Measurements from ENCODE around the gene ADAMTS17.
"Not testable (repeated sequence)": the region's sequence is repeated elsewhere in the genome, so short reads cannot be mapped to it uniquely, and the experiment has no call there.

Gene ADAMTS17

DNA sequence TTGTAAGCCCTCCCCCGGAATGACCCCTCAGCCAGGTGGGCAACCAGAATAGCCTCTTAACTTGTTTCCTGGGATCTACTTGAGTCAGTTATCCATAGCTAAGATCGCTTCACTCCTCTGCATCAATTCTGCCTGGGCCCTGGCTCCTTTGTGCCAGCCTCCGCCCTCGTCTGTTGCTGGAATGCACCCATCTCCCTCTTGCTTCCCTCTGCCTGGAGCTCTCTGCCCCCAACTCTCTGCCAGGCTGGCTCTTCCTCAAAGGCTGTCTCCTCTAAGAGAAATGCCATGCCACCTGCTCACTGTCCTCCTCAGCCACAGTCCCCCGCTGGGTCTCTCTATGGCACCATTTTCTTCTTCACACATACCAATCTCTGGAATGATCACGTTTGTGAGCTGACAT, 240.8 kb downstream of the ADAMTS17 start:
- DNase-seq = no peak

DNA sequence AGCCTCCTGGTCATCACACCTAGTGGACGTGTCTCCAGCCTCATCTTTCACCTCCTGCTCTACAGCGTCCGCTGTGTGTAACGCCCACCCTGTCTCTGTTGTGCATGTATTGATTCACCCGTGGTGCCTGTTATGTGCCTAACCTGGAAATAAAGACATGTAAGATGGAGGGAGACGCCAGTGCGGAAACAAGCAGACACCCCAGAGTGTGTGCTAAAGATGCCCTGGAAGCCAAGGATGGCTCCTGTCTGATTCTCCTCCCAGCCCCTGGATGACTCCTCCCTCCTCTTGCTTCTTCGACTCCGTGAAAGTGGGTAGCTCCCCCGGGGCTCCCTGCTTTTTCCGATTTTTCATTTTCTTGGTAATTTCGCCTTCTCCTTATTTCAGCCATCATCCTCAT, 241.8 kb downstream of the ADAMTS17 start:
- DNase-seq = no peak

DNA sequence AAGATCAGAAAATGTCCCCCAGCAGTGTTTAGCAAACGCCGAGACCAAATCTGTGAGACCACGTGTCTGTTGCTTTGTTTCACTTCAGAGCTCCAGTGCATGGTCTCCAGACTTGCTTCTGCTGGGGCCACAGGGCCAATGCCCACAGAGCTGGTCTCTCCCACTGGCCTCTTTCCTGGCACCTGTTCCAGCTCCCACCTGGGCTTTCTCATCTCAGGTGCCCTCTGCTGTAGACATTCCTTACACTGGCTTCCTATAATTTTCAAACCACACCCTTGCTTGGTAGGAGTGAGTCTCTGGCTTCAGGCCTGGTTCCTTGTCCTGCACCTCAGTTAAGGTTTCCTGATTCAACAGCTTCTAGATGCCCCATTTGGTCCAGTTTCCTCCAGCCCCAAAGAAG, 243.1 kb downstream of the ADAMTS17 start:
- DNase-seq = no peak

DNA sequence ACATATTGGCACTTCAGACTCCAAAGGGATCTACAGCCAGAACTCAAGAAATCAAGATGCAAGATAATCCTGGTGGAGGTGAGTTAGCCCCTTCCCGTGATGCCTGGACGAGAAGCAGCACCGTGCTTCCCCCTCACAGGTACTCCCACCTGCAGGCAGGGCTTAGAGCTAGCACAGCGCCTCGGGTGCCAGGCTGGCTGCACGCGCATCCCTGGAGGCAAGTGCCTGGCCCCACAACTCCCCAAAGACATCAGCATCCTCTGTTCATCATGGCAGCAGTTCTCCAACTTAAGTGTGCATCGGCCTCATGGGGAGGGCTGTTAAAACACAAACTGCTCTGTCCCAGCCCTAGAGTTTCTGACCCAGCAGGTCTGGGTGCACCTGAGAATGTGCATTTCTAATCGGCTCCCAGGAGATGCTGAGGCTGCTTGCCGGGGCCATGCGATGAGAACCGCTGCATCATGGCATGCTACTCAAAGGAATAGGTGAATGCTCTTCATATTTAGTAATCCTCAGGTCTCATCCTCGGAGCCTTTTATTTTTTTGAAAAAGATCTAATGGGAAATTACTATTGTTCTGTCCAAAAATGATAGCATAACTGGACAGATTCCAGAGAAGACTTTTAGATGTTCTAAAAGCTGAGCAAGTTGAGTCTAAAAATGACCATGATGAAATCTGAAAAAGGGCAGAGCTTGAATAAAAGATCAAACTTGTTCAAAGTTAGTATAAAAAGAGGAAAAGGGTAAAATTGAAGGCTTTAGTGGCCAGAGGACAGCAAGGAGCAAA, 244.2 kb downstream of the ADAMTS17 start:
- DNase-seq = no peak

DNA sequence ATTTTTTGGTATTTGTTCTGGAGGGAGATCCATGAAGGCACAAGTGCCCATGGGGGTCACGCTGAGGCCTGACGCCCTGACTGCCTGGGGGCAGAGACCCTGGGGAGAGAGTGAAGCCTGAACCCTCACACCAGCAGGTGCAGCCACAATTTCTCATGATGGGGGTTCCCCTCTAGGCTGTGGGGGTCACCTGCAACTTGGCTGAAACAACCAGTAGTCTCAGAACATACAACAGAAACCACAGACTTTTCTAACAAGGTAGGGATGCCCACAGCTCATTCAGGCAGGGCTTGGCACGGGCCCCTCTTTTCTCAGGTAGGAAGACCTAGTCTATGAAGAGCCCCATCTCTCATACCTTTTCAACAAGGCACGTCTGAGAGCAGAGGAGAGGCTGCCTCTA, 245.1 kb downstream of the ADAMTS17 start:
- no peak for DNase-seq

DNA sequence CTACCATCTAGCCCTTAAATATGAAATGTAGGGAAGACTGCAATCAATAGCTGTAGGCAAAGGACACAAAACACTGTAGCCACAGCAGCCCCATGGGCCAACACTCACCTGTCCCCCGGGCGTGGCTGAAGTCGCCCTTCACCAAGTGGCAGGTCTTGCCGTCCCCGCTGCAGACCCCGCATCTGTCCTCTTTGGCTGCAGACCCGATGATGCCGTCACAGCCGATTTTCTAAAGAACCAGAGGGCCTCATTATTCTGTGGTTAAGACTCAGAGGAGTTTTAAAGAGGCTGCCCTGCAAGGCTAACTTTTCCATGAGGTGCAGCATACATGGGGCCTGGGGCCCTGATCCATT, 245.6 kb downstream of the ADAMTS17 start:
- DNase-seq = no peak

DNA sequence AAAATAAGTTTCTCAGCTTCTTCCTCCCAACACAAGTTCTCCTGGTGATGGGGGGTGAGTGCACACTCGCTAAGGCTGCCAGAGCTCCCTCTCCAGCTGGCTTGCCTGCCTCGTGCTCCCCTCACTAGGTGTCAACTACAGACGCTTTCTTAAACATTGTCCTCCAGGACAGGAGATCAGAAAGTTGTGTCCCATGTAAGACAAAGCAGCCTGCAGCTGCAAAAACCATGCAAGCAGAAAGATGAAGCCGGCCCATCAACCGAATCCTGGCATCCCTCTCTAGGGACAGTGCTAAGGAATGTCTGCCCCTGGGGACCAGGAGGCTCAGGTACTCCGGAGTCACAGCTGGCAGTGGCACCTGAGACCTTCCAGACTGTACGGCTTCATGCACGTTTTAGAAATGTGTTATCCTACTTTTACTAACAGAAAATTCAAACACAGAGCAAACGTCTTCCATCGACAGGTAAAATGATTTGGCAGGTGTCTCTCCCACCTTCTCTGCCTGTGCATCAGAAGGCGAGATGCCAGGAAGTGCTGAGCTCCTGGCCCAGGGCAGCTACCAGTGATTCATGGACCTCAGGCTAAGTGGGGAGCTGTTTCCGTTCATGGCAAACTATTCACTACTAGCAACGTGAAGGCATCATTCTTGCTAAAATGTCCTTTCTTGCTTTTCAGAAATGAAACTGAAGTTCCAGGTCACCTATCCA, 246.1 kb downstream of the ADAMTS17 start:
- DNase-seq = no peak

DNA sequence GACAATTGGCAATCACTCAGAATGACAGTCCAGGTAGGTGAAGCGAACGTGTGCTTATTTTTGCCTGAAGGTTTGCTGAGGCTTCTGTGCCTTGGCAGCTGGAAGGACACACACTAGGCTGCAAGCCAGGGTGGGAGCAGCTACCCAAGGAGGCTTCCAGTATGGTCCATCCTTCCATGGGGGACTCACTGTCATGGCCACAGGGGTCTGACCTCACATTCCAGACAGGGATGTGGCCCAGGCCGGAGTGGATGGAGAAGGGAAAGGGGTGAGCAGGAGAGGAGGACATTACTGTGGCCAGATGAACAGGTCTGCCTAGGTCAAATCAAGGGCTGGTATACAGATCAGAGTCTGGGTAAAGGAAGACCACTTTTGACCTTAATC, 247.7 kb downstream of the ADAMTS17 start:
- DNase-seq = no peak

DNA sequence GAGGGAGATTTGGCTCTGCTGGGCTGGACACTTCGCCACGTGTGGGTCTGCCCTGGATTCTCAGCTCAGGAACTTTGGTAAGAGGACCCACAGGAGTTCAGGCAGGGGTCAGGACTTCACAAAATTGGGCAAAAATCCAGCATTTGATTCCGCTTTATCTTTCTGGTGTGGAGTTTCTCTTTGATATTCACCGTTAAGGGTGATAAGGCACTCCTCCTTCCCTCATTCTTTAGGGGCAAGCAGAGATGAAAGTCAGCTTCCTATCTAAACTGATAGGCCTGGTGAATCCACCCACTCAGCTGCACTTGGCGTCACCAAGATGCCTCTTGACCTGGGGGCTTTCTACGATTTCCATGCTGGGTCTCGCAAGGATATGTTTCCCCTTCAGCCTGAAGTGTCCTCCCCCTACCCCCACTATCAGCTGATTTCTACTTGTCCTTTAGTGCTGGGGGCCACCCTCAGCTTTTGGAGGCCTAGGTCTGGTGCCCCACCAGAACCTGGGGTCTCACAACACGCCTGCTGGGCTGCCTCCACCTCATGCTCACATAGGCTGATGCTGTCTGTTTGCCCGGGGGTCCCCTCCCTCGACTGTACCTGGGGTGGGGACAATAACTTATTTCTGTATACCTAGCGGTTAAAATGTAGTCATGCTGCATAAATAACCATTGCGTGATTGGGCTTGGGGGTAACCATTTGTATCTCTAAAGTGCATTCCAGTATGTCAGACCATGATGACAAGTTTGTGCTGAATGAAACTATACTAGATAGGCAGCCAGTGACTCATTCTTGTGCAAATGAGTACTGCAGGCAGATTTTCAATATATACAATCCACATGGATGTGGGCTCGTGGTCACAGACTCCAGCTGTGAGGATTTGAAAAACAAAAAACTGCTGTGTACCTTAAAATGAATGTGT, 248.3 kb downstream of the ADAMTS17 start:
- no peak for DNase-seq

DNA sequence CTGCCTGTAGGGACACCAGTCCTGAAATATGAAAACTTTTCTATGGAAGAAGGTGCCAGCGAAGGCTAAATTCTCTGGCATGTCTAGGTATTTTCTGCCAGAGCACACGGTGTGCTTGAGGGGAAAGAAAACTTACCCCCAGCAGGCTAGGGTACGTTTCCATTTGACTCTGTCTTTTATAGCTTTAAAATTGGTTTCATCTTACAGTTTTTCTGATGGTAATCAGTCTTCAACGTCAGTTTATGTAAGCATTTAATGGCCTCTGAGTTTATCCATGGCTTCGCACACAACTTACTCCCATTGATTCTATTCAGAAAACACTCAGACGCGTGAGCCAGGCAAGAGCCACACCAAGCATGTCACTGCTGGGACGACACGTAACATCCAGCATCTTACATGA, 249.7 kb downstream of the ADAMTS17 start:
- DNase-seq = no peak

DNA sequence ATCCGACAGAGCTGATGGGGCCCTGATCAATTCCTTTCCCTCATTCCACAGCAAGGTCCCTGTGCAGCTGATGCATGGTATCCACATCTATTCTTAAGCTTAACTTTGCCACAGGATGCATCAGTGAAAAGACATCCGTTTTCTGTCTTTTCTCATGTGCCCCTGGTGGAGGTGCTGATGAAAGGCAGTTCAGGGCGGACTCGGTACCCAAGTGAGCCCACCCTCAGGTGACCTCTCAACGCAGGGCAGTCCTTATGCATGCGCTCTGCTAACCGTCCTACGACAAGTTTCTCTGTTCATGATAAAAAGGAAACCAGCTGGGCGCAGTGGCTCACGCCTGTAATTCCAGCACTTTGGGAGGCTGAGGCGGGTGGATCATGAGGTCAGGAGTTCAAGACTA, 251.4 kb downstream of the ADAMTS17 start:
- DNase-seq = no peak

DNA sequence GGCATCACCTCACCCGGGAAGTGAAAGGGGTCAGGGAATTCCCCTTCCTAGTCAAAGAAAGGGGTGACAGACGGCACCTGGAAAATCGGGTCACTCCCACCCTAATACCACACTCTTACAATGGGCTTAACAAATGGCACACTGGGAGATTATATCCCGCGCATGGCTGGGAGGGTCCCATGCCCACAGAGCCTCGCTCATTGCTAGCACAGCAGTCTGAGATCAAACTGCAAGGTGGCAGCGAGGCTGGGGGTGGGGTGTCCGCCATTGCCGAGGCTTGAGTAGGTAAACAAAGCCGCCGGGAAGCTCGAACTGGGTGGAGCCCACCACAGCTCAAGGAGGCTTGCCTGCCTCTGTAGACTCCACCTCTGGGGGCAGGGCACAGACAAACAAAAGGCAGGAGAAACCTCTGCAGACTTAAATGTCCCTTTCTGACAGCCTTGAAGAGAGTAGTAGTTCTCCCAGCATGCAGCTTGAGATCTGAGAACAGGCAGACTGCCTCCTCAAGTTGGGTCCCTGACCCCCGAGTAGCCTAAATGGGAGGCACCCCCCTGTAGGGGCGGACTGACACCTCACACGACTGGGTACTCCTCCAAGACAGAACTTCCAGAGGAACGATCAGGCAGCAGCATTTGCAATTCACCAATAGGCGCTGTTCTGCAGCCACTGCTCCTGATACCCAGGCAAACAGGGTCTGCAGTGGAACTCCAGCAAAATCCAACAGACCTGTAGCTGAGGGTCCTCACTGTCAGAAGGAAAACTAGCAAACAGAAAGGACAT, 257.5 kb downstream of the ADAMTS17 start:
- not testable (repeated sequence) for DNase-seq

DNA sequence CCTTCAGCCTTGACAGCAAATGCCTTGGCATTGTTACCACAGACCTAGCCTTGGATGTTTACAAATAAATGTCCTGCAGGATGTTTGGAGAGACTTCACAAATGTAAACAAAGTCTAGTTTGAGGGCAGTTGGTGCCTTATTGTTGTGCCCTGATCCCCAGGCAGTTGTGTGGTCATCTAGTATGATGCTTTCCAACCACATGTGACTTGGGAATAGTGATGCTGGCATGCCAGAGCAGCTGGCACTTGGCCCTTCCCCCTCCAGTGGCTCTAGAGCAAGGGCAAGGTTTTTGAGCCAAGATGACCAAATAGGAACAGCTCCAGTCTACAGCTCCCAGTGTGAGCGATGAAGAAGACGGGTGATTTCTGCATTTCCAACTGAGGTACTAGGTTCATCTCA, 258.2 kb downstream of the ADAMTS17 start:
- no peak for DNase-seq

DNA sequence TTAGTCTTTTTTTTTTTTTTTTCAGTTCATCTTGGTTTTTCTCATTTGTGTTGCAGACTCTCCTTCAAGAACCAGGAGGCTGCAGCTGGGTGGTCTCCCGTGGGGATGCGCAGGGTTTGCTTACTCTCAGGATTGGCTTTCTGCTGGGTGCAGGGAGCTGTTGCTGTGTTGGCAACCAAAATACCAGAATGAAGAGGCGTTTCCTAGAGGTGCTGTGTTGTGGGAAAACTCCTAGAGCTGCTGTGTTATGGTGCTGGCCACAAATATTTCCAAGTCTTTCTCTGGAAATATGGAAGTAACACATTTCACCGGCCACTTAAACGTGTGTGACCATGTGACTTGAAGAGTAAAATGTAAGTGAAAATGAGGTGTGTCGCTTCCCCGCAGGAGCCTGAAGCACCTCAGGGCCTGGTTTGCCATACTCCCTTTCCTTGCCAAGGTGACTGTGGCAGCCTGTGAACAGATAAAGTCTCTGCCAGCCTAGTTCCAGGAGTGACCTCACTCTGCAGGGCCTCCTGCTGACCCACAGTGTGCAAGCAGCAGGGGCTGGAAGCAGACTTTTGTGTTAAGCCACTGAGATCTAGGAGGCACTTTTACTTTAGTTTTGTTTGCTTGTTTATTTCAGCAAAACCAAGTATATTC, 258.9 kb downstream of the ADAMTS17 start:
- DNase-seq = no peak

DNA sequence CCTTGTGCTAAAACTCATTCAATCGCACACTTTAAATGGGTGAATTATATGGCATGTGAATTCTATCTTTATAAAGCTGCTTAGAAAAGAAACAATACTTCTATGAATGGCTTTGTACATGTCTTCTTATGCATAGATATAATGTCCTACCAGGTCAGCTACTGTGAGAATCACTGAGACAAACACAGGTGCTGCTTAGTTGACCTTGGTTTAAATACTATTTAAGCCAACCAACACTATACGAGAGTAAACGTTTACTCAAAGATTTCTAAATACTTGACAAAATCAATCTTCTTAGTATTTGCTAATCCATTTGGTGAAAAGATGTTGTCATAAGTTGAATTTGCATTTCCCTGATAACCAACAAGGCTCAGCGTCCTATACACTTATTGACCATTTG, 260.3 kb downstream of the ADAMTS17 start:
- DNase-seq = no peak

DNA sequence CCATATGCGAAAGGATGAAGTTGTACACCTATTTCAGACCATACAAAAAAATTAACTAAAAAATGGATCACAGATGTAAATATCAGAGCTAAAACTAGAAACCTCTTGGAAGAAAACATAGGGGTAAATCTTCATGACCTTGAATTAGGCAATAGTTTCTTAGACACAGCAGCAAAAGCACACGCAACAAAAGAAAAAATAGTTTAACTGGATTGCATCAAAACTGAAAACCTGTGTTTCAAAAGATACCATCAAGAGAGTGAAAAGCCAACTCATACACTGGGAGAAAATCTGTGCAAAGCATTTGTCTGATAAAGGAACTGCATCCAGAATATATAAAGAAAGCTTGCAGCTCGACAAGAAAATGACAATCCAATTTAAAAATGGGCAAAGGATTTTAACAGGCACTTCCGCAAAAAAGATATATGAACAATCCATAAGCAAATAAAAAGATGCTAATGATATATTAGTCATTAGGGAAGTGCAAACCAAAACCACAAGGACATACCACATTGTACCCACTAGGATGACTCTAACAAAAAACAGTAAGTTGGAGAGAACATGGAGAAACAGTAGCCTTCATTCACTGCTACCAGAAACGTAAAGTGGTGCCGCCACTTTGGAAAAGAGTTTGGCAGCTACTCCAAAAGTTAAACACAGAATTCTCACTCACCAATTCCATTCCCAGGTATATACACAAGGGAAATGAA, 263.1 kb downstream of the ADAMTS17 start:
- no peak for DNase-seq

DNA sequence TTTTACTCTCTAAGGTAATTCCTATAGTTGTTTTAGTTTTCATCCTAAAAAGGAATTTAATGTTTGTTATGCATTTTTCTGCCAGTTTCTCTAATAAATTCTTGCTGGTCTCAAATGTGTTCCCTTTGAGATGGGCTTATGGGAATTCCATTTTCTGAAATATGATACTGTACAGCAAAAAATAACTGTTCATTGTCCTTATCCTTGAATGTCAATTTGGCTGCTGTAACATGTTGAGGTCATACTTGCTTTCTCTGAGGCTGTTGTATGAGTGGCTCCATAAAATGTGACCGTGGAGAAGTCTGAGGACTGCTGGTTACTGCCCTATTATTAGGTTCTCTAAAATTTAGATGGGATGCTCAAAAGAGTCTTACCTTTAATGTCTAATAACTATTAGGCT, 266.5 kb downstream of the ADAMTS17 start:
- DNase-seq = no peak

DNA sequence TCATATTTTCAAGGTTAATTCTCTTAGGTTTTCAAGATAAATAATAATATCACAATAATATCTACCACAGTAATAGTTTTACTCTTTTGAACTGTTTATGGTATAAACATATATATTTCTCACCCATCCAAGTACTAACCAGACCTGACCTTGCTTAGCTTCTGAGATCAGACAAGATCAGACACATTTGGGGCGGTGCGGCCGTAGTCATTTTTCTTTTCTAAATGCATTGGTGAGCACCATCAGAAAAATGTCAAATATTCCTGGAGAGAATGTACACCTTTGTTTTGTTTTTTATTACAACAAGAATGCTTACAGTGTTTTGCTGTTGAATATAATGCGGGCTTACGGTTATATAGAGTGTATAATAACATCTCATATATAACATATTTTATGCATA, 267.8 kb downstream of the ADAMTS17 start:
- DNase-seq = no peak

DNA sequence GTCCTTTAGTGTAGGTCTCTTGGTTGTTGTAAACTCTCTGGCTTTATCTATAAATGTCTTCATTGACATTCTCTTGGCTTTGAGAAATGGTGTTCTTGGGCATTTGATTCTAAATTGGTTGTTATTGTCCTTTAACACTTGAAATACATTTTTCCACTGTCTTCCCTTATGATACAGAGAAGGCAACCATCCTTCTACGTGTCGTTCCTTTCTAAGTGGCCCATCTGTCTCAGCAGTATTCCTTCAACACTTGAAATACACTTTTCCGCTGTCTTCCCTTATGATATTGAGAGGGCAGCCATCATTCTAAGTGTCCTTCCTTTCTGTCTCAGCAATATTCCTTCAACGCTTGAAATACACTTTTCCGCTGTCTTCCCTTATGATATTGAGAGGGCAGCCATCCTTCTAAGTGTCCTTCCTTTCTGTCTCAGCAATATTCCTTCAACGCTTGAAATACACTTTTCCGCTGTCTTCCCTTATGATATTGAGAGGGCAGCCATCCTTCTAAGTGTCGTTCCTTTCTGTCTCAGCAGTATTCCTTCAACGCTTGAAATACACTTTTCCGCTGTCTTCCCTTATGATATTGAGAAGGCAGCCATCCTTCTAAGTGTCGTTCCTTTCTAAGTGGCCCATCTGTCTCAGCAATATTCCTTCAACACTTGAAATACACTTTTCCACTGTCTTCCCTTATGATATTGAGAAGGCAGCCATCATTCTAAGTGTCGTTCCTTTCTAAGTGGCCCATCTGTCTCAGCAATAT, 275.1 kb downstream of the ADAMTS17 start:
- not testable (repeated sequence) for DNase-seq

DNA sequence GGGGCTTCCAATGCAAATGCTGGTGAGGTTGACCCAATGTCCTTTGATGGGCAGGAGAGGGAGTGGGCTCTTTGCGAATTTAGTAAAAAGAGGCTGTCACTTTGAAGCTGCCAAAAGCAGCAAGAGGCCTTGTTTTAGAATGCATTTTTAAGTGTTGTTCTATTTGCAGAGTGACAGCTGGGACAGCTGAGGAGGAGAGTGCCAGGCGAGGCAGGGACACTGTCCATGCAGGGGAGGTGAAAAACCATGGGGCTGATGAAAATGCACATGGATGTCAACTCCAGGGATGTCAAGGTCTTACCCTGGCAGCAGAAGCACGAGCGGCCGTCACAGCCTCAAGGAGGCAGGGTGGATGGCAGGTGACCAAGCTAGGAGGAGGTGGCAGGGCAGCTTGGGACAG, 279.8 kb downstream of the ADAMTS17 start:
- DNase-seq = no peak

Measured in SHP77 treated with DMSO at 0.1 percent for 48 hours (cell line).